ENCODE data around the gene NFIA. TPM values are rescaled to one million over a fixed set of nuclear protein-coding genes. Genes with fewer than 3 reads are reported as not detected.

The NFIA gene
- total and polyA plus RNA-seq, 10 of the 15 experiments (the other 5 are each of a cell fraction or from before 2014, with no cell fraction given): 0.10 to 0.16 TPM; not detected in 8

DNA sequence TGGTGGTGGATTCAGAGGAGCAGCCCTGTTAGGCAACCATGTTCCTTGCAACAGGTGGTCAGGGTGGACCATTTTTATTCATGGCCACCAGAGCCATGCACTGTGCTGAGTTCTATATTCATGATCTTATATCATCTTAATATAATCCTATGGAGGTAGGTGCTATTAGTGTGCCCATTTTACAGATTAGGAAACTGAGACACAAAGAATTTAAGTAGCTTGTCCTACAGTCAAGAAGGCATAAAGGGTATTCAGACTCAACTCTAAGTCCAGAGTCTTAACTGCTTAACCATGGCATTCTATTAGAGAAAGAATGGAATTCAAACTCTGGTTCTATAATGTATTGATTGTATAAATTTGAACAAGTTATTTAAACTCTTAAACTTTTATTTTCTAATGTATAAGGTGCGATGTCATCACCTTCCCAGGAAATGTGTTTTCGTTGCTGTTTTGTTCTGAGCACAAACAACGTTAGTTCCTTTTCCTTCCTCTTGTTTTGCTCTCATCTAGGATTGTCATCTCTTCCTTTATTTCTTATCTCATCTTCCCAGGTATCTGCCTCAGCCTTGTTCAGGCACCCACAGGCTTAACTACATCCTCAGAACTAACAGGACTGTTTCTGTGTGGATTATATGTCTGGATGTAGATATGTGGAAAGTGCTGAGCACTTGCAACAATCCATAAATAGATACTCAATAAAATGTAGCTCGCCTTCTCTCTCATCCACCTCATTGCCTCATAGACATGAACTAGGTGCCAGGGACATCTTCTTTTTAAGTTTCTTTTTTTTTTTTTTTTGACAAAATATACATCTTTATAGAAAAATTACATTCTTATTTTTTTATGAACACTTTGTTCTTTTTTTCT, 207.1 kb downstream of the NFIA start:
- WGBS (ENCODE audit: insufficient coverage, insufficient replicate concordance, low lambda C conversion rate, missing lambda C conversion rate): 22% methylated on average over 4 of the region's 4 CpGs
- no peak for FAIRE-seq
- in situ Hi-C loops (cut with MboI): no loop called here
- Histone ChIP-seq H3K36me3 (ENCODE audit: control insufficient read depth in 2 of 2, insufficient read depth in 2 of 2, low read length in 1 of 2) (no peaks in the 10 kb centered on the region), H4K20me1 (ENCODE audit: control insufficient read depth, insufficient read depth) (no peaks in the 10 kb centered on the region), H3K79me2 (ENCODE audit: control insufficient read depth, insufficient read depth, low read length) (no peaks in the 10 kb centered on the region), H3K4me1 (ENCODE audit: control insufficient read depth, insufficient read depth, low read length) (no peaks in the 10 kb centered on the region), H3K27me3 (replicated peaks in 1 of 2; ENCODE audit: control insufficient read depth in 2 of 2, insufficient read depth in 2 of 2, low read length in 1 of 2) (0 out of 4 replicates have a peak, but pooled peaks cover 0 to 3% of the 10 kb centered on the region in 2 experiments), H3K4me2 (ENCODE audit: control insufficient read depth, insufficient read depth) (no peak overlapping the region), H3K9me3 (replicated peaks; ENCODE audit: control insufficient read depth, insufficient read depth, low read length) (no peaks in the 10 kb centered on the region), H3K9ac (ENCODE audit: control insufficient read depth, insufficient read depth, low read length) (no peak overlapping the region), H3K27ac (ENCODE audit: control insufficient read depth, insufficient read depth) (no peak overlapping the region), H3K4me3 (no peak overlapping the region), H2AFZ (ENCODE audit: control insufficient read depth, low read depth, low read length) (no peak overlapping the region)
- ChIA-PET RAD21 (ENCODE audit: unreplicated experiment) (no interaction called here), POLR2A (no interaction called here), SMC1A (ENCODE audit: uncharacterized antibody, unreplicated experiment) (interaction anchor here (0.7 kb wide), 1 partner anchor 903 kb away, joined by 3 read pairs; no protein-coding TSS in a partner anchor), CTCF (no interaction called here)
- no TSS peak for BruUV-seq (replicated peaks)
- TF ChIP-seq POU2F2 (IDR thresholded peaks at IDR 0.05; ENCODE audit: borderline replicate concordance, low read depth, low read length): no peak
- TF ChIP-seq, protein P1, sequence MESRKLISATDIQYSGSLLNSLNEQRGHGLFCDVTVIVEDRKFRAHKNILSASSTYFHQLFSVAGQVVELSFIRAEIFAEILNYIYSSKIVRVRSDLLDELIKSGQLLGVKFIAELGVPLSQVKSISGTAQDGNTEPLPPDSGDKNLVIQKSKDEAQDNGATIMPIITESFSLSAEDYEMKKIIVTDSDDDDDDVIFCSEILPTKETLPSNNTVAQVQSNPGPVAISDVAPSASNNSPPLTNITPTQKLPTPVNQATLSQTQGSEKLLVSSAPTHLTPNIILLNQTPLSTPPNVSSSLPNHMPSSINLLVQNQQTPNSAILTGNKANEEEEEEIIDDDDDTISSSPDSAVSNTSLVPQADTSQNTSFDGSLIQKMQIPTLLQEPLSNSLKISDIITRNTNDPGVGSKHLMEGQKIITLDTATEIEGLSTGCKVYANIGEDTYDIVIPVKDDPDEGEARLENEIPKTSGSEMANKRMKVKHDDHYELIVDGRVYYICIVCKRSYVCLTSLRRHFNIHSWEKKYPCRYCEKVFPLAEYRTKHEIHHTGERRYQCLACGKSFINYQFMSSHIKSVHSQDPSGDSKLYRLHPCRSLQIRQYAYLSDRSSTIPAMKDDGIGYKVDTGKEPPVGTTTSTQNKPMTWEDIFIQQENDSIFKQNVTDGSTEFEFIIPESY (IDR thresholded peaks at IDR 0.05): no peak
- no peak for TF ChIP-seq ESRRA (IDR thresholded peaks at IDR 0.05; ENCODE audit: low read length)
- no peak for ATAC-seq
- no peak for DNase-seq (ENCODE audit: low read depth, low spot score)
- intact Hi-C loops (cut with micrococcal nuclease; ENCODE audit: unreplicated experiment): no loop called here

DNA sequence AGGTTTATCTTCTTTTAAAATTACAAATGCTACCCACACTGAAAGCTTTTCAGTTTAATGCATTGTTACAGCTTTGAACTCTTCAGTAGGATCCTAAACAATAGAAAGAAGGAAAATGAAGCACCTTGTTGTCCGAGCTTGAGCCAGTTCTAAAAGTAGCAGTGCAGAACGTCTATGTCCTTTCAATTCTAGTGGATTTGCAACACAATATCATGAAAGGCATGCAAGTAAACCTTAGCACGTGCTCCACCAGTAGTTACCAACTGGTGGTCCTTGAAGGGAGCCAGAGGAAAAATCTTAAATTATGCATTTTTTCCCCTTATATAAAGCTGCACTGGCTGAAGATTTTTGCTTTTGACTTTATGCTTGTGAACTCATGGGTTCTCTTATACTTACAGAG, 208.2 kb downstream of the NFIA start:
- Histone ChIP-seq H3K4me3 (no peak overlapping the region), H3K4me2 (ENCODE audit: control insufficient read depth, insufficient read depth) (no peak overlapping the region), H3K4me1 (ENCODE audit: control insufficient read depth, insufficient read depth, low read length) (no peaks in the 10 kb centered on the region), H2AFZ (ENCODE audit: control insufficient read depth, low read depth, low read length) (no peak overlapping the region), H3K79me2 (ENCODE audit: control insufficient read depth, insufficient read depth, low read length) (no peaks in the 10 kb centered on the region), H3K36me3 (ENCODE audit: control insufficient read depth in 2 of 2, insufficient read depth in 2 of 2, low read length in 1 of 2) (no peaks in the 10 kb centered on the region), H4K20me1 (ENCODE audit: control insufficient read depth, insufficient read depth) (no peaks in the 10 kb centered on the region), H3K27ac (ENCODE audit: control insufficient read depth, insufficient read depth) (no peak overlapping the region), H3K9ac (ENCODE audit: control insufficient read depth, insufficient read depth, low read length) (no peak overlapping the region), H3K9me3 (replicated peaks; ENCODE audit: control insufficient read depth, insufficient read depth, low read length) (no peaks in the 10 kb centered on the region), H3K27me3 (replicated peaks in 1 of 2; ENCODE audit: control insufficient read depth in 2 of 2, insufficient read depth in 2 of 2, low read length in 1 of 2) (0 out of 4 replicates have a peak, but pooled peaks cover 0 to 3% of the 10 kb centered on the region in 2 experiments)
- POLR2A ChIA-PET: no interaction called here
- no TSS peak for BruUV-seq (replicated peaks)
- RAD21 ChIA-PET (ENCODE audit: unreplicated experiment): no interaction called here
- no peak for ATAC-seq
- in situ Hi-C loops (cut with MboI): no loop called here
- intact Hi-C loops (cut with micrococcal nuclease; ENCODE audit: unreplicated experiment): no loop called here
- no peak for TF ChIP-seq BACH1 (IDR thresholded peaks at IDR 0.05; ENCODE audit: borderline replicate concordance)
- no peak for FAIRE-seq
- SMC1A ChIA-PET (ENCODE audit: uncharacterized antibody, unreplicated experiment): no interaction called here
- 2% methylated on average over 3 of the region's 3 CpGs for WGBS (ENCODE audit: insufficient coverage, insufficient replicate concordance, low lambda C conversion rate, missing lambda C conversion rate)
- no peak for DNase-seq (ENCODE audit: low read depth, low spot score)
- CTCF ChIA-PET: no interaction called here

Data from GM12878 (cell line).